NCI-H524 (cell line): ENCODE results near the gene GPC6.

Experiments
- DNase-seq, 2 experiments: peaks; one replicate each; lab custom pipeline; 2025; lab: John Stamatoyannopoulos, UW

Gene GPC6

GRCh38 chr13:94112731-94113130, 886.1 kb downstream of the GPC6 start:
- peak in 1 of 2 experiments; percentile 10 for DNase-seq

GRCh38 chr13:94113245-94113644, 886.6 kb downstream of the GPC6 start:
- DNase-seq = no peak

- no peak for DNase-seq
These were observed 887.6 kb downstream of the GPC6 start for GRCh38 chr13:94114166-94114565.

GRCh38 chr13:94115054-94115453, 888.4 kb downstream of the GPC6 start:
- DNase-seq = no peak

GRCh38 chr13:94119360-94119936, 892.8 kb downstream of the GPC6 start:
- DNase-seq = no peak

GRCh38 chr13:94120878-94121277, 894.3 kb downstream of the GPC6 start:
- DNase-seq = no peak

GRCh38 chr13:94121686-94122085, 895.1 kb downstream of the GPC6 start:
- DNase-seq = no peak

GRCh38 chr13:94122300-94122915, 895.8 kb downstream of the GPC6 start:
- no peak for DNase-seq

GRCh38 chr13:94123557-94123956, 897.0 kb downstream of the GPC6 start:
- DNase-seq = no peak

- no peak for DNase-seq
These were observed 901.8 kb downstream of the GPC6 start for GRCh38 chr13:94128430-94128829.

- no peak for DNase-seq
These were observed 902.9 kb downstream of the GPC6 start for GRCh38 chr13:94129490-94129894.

GRCh38 chr13:94138831-94139230, 912.2 kb downstream of the GPC6 start:
- no peak for DNase-seq

- DNase-seq = no peak
These were observed 912.9 kb downstream of the GPC6 start for GRCh38 chr13:94139393-94139995.

GRCh38 chr13:94140027-94140426, 913.4 kb downstream of the GPC6 start:
- no peak for DNase-seq

- DNase-seq = no peak
These were observed 913.9 kb downstream of the GPC6 start for GRCh38 chr13:94140511-94140910.

- DNase-seq = no peak
These were observed 917.2 kb downstream of the GPC6 start for GRCh38 chr13:94143624-94144350.

GRCh38 chr13:94145966-94146365, 919.4 kb downstream of the GPC6 start:
- DNase-seq = no peak

GRCh38 chr13:94153586-94153985, 927.0 kb downstream of the GPC6 start:
- no peak for DNase-seq

- no peak for DNase-seq
These were observed 927.8 kb downstream of the GPC6 start for GRCh38 chr13:94154367-94154766.

- DNase-seq = no peak
These were observed 931.2 kb downstream of the GPC6 start for GRCh38 chr13:94157705-94158218.

- DNase-seq = no peak
These were observed 934.3 kb downstream of the GPC6 start for GRCh38 chr13:94160875-94161274.

- no peak for DNase-seq
These were observed 935.7 kb downstream of the GPC6 start for GRCh38 chr13:94162289-94162688.

GRCh38 chr13:94163535-94163934, 936.9 kb downstream of the GPC6 start:
- DNase-seq = no peak
